GM12878 (cell line): ENCODE data around the gene RCC1. TPM values are rescaled to one million over a fixed set of nuclear protein-coding genes. Genes with fewer than 3 reads are reported as not detected.

Experiments
- ATAC-seq: fragments of 200-7000 bp; cut with Tn5 transposase; 3 replicates; pipeline ENCODE4 v1.9.1; 2020; ENCODE audit warnings: mild to moderate bottlenecking, moderate library complexity
- BruUV-seq: library from RNA; stranded (reverse); fragments of 400-500 nt; replicated peaks from 2 replicates; lab custom pipeline; 2021; lab: Mats Ljungman, UMichigan
- CTCF ChIA-PET: fragments of 300-600 bp; sonication (Branson Sonifier 250); formaldehyde crosslinking; extraction: SDS; loops from one replicate; lab custom pipeline; 2021; ENCODE audit warnings: inconsistent platforms; lab: Yijun Ruan, JAX
- POLR2A ChIA-PET: fragments of 350-600 bp; formaldehyde crosslinking; extraction: SDS; loops from one replicate; lab custom pipeline; 2021; ENCODE audit warnings: inconsistent platforms; lab: Charles Lee
- RAD21 ChIA-PET: fragments of 300-600 bp; sonication (Branson Sonifier 250); formaldehyde crosslinking; loops from one replicate; lab custom pipeline; 2023; ENCODE audit warnings: antibody characterized with exemption; ENCODE audit not compliant: unreplicated experiment; lab: Charles Lee
- SMC1A ChIA-PET: fragments of 300-600 bp; sonication (Branson Sonifier 250); formaldehyde crosslinking; loops from one replicate; lab custom pipeline; 2023; ENCODE audit not compliant: unreplicated experiment, uncharacterized antibody; lab: Charles Lee
- DNase-seq: peaks from one replicate; pipeline ENCODE4 v3.0.0-alpha.2; 2011; ENCODE audit warnings: low read depth, low spot score
- FAIRE-seq: peaks from 3 replicates; lab custom pipeline; 2011; peaks lifted over from hg19 to GRCh38; lab: Jason Lieb, UNC
- H2AFZ ChIP-seq: 2 replicates; pipeline ENCODE4 v1.6.0; 2011; ENCODE audit warnings: low read depth, low read length, control low read depth; ENCODE audit not compliant: control insufficient read depth
- H3K27ac ChIP-seq: 2 replicates; pipeline ENCODE4 v1.5.1; 2011; ENCODE audit warnings: control low read depth; ENCODE audit not compliant: control insufficient read depth, insufficient read depth
- H3K27me3 ChIP-seq, 2 experiments: replicated peaks in 1 of 2; 2 replicates each; pipeline versions ENCODE4 v1.6.0 to v1.6.1; 2011; ENCODE audit warnings: low read length in 1 of 2; ENCODE audit not compliant: control insufficient read depth in 2 of 2, insufficient read depth in 2 of 2
- H3K36me3 ChIP-seq, 2 experiments: 2 replicates each; pipeline ENCODE4 v1.5.1; 2011; ENCODE audit warnings: low read length in 1 of 2; ENCODE audit not compliant: control insufficient read depth in 2 of 2, insufficient read depth in 2 of 2
- H3K4me1 ChIP-seq: 2 replicates; pipeline ENCODE4 v1.6.1; 2011; ENCODE audit warnings: mild to moderate bottlenecking, low read length, moderate library complexity, mixed read lengths; ENCODE audit not compliant: control insufficient read depth, insufficient read depth
- H3K4me2 ChIP-seq: 2 replicates; pipeline ENCODE4 v1.6.0; 2011; ENCODE audit warnings: control low read depth; ENCODE audit not compliant: control insufficient read depth, insufficient read depth
- H3K4me3 ChIP-seq: fragments of 200-600 bp; sonication (generic); 2 replicates; pipeline ENCODE4 v1.5.1; 2016
- H3K79me2 ChIP-seq: 2 replicates; pipeline ENCODE4 v1.6.0; 2011; ENCODE audit warnings: low read length; ENCODE audit not compliant: control insufficient read depth, insufficient read depth
- H3K9ac ChIP-seq: 2 replicates; pipeline ENCODE4 v1.8.0; 2011; ENCODE audit warnings: low read length, control low read depth, mixed read lengths; ENCODE audit not compliant: control insufficient read depth, insufficient read depth
- H3K9me3 ChIP-seq: replicated peaks from 3 replicates; pipeline ENCODE4 v1.5.1; 2011; ENCODE audit warnings: mild to moderate bottlenecking, low read length; ENCODE audit not compliant: control insufficient read depth, insufficient read depth
- H4K20me1 ChIP-seq: 2 replicates; pipeline ENCODE4 v1.6.0; 2011; ENCODE audit not compliant: control insufficient read depth, insufficient read depth
- ATF7 ChIP-seq: fragments of 450-650 bp; IDR thresholded peaks from 2 replicates; pipeline ENCODE4 v1.6.1; 2016; ENCODE audit warnings: low read depth, mild to moderate bottlenecking
- EZH2 ChIP-seq: IDR thresholded peaks from 2 replicates; pipeline ENCODE4 v1.6.1; 2012; ENCODE audit warnings: low read depth, mild to moderate bottlenecking, control low read depth, inconsistent platforms, low read length, borderline replicate concordance; ENCODE audit not compliant: control insufficient read depth
- MYC ChIP-seq: IDR thresholded peaks from 2 replicates; pipeline ENCODE4 v1.6.1; 2011; ENCODE audit warnings: mild to moderate bottlenecking, low read length, moderate library complexity, inconsistent platforms; ENCODE audit not compliant: insufficient read depth, insufficient replicate concordance, insufficient read length, severe bottlenecking
- NFIC ChIP-seq: IDR thresholded peaks from 2 replicates; pipeline ENCODE4 v1.6.1; 2012; ENCODE audit warnings: low read depth, mild to moderate bottlenecking, inconsistent platforms, low read length, moderate library complexity
- NFYA ChIP-seq: IDR thresholded peaks from 2 replicates; pipeline ENCODE4 v1.6.1; 2011; ENCODE audit warnings: low read depth, mild to moderate bottlenecking, low read length, improper control_type of control experiment, borderline replicate concordance
- SIN3A ChIP-seq: IDR thresholded peaks from 2 replicates; pipeline ENCODE4 v1.6.1; 2012; ENCODE audit warnings: low read depth, low read length, improper control_type of control experiment
- SKIL ChIP-seq: fragments of 450-650 bp; IDR thresholded peaks from 2 replicates; pipeline ENCODE4 v1.6.1; 2017; ENCODE audit warnings: mild to moderate bottlenecking, low read depth, inconsistent platforms; ENCODE audit not compliant: poor library complexity, severe bottlenecking
- YBX1 ChIP-seq: fragments of 450-650 bp; IDR thresholded peaks from 2 replicates; pipeline ENCODE4 v1.6.1; 2016; ENCODE audit warnings: antibody characterized with exemption
- ZNF207 ChIP-seq: fragments of 450-650 bp; IDR thresholded peaks from 2 replicates; pipeline ENCODE4 v1.6.1; 2014; ENCODE audit warnings: antibody characterized with exemption, mild to moderate bottlenecking, borderline replicate concordance
- WGBS: methylation state at CpG from one replicate; pipeline ENCODE4 v1.1.6; 2016; ENCODE audit warnings: low lambda C conversion rate; ENCODE audit not compliant: insufficient replicate concordance, insufficient coverage; ENCODE audit errors: missing lambda C conversion rate; 5-methylcytosine and 5-hydroxymethylcytosine counted together
- in situ Hi-C: fragments of 300-500 bp; cut with MboI; formaldehyde crosslinking; loops from 9 replicates; pipeline ENCODE4 v1.14.3; 2018; ENCODE audit warnings: mixed read lengths
- intact Hi-C: fragments of 100-400 bp; cut with micrococcal nuclease; formaldehyde crosslinking; loops from one replicate; pipeline ENCODE4 v1.14.2; 2022; ENCODE audit not compliant: unreplicated experiment
- polyA plus RNA-seq, 11 experiments: library from polyadenylated mRNA; depleted of rRNA in 4 of 11; unstranded in 6 of 11; stranded (reverse) in 5 of 11; fragments of >200 nt; fragmentation: Nextera tagmentation in 4 of 11; fragmentation: Illumina TruSeq in 1 of 11; extraction: Ambion mirVana in 4 of 11; extraction: Trizol in 1 of 11; gene quantifications; 1 replicate in 1 of 11; 2 replicates in 10 of 11; pipeline versions ENCODE4 v1.2.1 to v1.2.3, GENCODE V29; 2011 to 2016; ENCODE audit warnings: inconsistent platforms in 2 of 11, missing spikeins in 2 of 11, low read depth in 1 of 11
- total RNA-seq, 4 experiments: library from RNA; depleted of rRNA in 3 of 4; stranded (reverse); fragments of >200 nt in 3 of 4; fragmentation: Illumina TruSeq in 1 of 4; extraction: Trizol in 1 of 4; gene quantifications; 2 replicates each; pipeline versions ENCODE4 v1.2.1 to v1.2.3, GENCODE V29; 2013 to 2021
- TF ChIP-seq, protein P1 (sequence below): IDR thresholded peaks from 2 replicates; pipeline ENCODE4 v1.6.1; 2012; ENCODE audit warnings: low read depth, low read length, improper control_type of control experiment
- TF ChIP-seq, protein P2 (sequence below): fragments of 450-650 bp; IDR thresholded peaks from 2 replicates; pipeline ENCODE4 v1.6.1; 2016; ENCODE audit warnings: mild to moderate bottlenecking, moderate library complexity, borderline replicate concordance
- TF ChIP-seq, protein P3 (sequence below): fragments of 150-350 bp; IDR thresholded peaks from 2 replicates; pipeline ENCODE4 v1.6.1; 2014; ENCODE audit warnings: mild to moderate bottlenecking, low read depth, low read length

Gene RCC1
- total and polyA plus RNA-seq, 10 of the 15 experiments (the other 5 are each of a cell fraction or from before 2014, with no cell fraction given), result 8.3 to 99.4 (median 74.6) TPM

- peaks cover 30% of the 10 kb centered on the region for H3K79me2 ChIP-seq
- H2AFZ ChIP-seq, result no peak overlapping the region
- ChIA-PET CTCF (no interaction called here), RAD21 (no interaction called here), SMC1A (interaction anchor here (1.5 kb wide), 1 partner anchor 143 kb away, joined by 5 read pairs; no protein-coding TSS in a partner anchor), POLR2A (interaction anchor here (0.7 kb wide), 1 partner anchor 50 kb away, joined by 10 read pairs; no protein-coding TSS in a partner anchor)
- H3K4me2 ChIP-seq, result no peak overlapping the region
- FAIRE-seq (no peak), ATAC-seq (no peak), DNase-seq (no peak)
- no peaks in the 10 kb centered on the region for H4K20me1 ChIP-seq
- no peak overlapping the region for H3K9ac ChIP-seq
- H3K4me1 ChIP-seq, result no peaks in the 10 kb centered on the region
- H3K9me3 ChIP-seq, result no peaks in the 10 kb centered on the region
- no TSS peak for BruUV-seq
- 64% methylated on average over 3 of the region's 3 CpGs for WGBS
- H3K4me3 ChIP-seq, result no peak overlapping the region
- no peaks in the 10 kb centered on the region for H3K27me3 ChIP-seq
- intact Hi-C loops, result no loop called here
- no peak overlapping the region for H3K27ac ChIP-seq
- in situ Hi-C loops, result no loop called here
- H3K36me3 ChIP-seq, result peaks cover 2 to 9% of the 10 kb centered on the region in 2 experiments
- TF ChIP-seq, protein P1, sequence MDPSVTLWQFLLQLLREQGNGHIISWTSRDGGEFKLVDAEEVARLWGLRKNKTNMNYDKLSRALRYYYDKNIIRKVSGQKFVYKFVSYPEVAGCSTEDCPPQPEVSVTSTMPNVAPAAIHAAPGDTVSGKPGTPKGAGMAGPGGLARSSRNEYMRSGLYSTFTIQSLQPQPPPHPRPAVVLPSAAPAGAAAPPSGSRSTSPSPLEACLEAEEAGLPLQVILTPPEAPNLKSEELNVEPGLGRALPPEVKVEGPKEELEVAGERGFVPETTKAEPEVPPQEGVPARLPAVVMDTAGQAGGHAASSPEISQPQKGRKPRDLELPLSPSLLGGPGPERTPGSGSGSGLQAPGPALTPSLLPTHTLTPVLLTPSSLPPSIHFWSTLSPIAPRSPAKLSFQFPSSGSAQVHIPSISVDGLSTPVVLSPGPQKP, result no peak
- TF ChIP-seq SKIL (no peak), EZH2 (no peak), MYC (no peak), NFIC (no peak), NFYA (no peak), YBX1 (no peak), SIN3A (no peak), ATF7 (no peak), ZNF207 (no peak)
- TF ChIP-seq, protein P2, sequence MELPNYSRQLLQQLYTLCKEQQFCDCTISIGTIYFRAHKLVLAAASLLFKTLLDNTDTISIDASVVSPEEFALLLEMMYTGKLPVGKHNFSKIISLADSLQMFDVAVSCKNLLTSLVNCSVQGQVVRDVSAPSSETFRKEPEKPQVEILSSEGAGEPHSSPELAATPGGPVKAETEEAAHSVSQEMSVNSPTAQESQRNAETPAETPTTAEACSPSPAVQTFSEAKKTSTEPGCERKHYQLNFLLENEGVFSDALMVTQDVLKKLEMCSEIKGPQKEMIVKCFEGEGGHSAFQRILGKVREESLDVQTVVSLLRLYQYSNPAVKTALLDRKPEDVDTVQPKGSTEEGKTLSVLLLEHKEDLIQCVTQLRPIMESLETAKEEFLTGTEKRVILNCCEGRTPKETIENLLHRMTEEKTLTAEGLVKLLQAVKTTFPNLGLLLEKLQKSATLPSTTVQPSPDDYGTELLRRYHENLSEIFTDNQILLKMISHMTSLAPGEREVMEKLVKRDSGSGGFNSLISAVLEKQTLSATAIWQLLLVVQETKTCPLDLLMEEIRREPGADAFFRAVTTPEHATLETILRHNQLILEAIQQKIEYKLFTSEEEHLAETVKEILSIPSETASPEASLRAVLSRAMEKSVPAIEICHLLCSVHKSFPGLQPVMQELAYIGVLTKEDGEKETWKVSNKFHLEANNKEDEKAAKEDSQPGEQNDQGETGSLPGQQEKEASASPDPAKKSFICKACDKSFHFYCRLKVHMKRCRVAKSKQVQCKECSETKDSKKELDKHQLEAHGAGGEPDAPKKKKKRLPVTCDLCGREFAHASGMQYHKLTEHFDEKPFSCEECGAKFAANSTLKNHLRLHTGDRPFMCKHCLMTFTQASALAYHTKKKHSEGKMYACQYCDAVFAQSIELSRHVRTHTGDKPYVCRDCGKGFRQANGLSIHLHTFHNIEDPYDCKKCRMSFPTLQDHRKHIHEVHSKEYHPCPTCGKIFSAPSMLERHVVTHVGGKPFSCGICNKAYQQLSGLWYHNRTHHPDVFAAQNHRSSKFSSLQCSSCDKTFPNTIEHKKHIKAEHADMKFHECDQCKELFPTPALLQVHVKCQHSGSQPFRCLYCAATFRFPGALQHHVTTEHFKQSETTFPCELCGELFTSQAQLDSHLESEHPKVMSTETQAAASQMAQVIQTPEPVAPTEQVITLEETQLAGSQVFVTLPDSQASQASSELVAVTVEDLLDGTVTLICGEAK, result no peak
- TF ChIP-seq, protein P3, sequence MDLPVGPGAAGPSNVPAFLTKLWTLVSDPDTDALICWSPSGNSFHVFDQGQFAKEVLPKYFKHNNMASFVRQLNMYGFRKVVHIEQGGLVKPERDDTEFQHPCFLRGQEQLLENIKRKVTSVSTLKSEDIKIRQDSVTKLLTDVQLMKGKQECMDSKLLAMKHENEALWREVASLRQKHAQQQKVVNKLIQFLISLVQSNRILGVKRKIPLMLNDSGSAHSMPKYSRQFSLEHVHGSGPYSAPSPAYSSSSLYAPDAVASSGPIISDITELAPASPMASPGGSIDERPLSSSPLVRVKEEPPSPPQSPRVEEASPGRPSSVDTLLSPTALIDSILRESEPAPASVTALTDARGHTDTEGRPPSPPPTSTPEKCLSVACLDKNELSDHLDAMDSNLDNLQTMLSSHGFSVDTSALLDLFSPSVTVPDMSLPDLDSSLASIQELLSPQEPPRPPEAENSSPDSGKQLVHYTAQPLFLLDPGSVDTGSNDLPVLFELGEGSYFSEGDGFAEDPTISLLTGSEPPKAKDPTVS, result no peak
These were observed 2.7 kb upstream of the RCC1 start for GRCh38 chr1:28503117-28503516.
